ENCODE measurements around the gene RCOR2. TPM values are rescaled to one million over a fixed set of nuclear protein-coding genes. Genes with fewer than 3 reads are reported as not detected.

The RCOR2 gene
- total RNA-seq, 4 donors from 2014 or later: 0.16 to 0.74 (median 0.58) TPM; not detected in 1

DNA sequence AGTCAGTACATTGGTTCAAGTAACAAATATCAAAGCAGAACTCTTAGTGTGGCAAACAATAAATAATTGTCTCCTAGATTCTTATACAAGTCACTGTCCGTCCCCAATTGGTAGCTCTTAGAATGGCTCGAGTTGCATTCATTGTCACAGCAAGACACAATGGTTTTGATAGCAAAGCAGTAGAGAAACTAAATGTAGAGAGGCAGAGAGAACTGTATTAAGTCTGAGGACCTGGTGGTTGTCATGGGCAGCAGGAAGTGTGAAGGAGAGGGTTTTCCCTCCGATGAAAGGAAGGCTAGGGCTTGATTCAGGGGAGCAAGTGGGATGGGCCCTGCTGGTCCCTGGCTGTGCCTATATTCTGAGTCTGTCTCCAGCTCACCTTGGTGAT lies 36.6 kb downstream of the RCOR2 start:
- Histone ChIP-seq H3K36me3 (peaks cover 0 to 3% of the 10 kb centered on the region in 2 donors), H3K4me1 (peaks cover 2 to 76% (median 13%) of the 10 kb centered on the region in 3 donors), H3K27me3 (no peaks in the 10 kb centered on the region), H3K9me3 (no peaks in the 10 kb centered on the region), H3K27ac (no peak overlapping the region), H3K4me3 (no peak overlapping the region)
- ATAC-seq: no peak
- no peak for TF ChIP-seq POLR2A (IDR thresholded peaks at IDR 0.05)
- TF ChIP-seq EP300 (IDR thresholded peaks at IDR 0.05): no peak
- no peak for TF ChIP-seq POLR2AphosphoS5 (IDR thresholded peaks at IDR 0.05)
- TF ChIP-seq, protein P1, sequence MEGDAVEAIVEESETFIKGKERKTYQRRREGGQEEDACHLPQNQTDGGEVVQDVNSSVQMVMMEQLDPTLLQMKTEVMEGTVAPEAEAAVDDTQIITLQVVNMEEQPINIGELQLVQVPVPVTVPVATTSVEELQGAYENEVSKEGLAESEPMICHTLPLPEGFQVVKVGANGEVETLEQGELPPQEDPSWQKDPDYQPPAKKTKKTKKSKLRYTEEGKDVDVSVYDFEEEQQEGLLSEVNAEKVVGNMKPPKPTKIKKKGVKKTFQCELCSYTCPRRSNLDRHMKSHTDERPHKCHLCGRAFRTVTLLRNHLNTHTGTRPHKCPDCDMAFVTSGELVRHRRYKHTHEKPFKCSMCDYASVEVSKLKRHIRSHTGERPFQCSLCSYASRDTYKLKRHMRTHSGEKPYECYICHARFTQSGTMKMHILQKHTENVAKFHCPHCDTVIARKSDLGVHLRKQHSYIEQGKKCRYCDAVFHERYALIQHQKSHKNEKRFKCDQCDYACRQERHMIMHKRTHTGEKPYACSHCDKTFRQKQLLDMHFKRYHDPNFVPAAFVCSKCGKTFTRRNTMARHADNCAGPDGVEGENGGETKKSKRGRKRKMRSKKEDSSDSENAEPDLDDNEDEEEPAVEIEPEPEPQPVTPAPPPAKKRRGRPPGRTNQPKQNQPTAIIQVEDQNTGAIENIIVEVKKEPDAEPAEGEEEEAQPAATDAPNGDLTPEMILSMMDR (IDR thresholded peaks at IDR 0.05): no peak
- WGBS, 2 donors (ENCODE audit: low coverage in 1 of 2): 22 to 23% methylated on average over 3 of the region's 3 CpGs

DNA sequence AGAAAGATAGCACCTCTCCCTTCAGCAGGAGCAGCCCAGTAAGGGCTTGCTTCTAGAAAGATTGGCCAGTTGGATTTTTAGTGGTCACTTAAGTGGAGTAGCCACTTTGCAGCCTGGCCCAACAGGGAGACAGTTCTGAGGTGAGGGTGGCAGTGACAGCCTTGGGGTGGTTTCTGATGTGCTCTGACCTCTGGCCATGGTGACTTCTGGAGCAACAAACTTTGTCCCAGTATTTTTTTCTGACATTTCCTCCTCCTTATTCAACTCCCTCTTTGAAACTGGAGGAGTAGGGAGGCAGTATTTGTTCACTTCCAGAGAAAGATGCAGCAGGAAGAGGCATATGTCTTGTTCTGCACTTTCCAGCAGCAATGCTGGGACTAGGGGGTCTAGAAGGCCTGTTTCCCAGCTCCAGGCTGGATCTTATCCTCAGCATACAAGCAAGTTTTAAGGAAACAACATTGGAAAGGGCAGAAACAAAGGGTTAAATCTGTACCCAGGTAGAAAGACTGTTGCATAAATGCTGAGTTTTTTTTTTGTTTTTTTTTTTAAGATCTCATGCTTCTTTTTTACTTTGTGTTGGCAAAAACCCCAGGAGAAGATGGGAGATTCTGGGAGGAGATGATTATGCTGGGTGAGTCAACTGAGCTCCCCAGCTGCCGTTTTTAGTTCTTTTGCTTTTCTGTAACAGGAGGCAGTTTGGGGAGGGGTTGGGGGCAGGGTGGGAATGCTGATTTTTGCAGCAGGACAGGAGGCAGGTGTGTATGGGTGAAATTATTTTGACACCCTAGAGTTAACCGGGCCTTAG lies 37.2 kb downstream of the RCOR2 start:
- no peak for ATAC-seq
- Histone ChIP-seq H3K4me3 (no peak overlapping the region), H3K27ac (no peak overlapping the region), H3K9me3 (no peaks in the 10 kb centered on the region), H3K27me3 (no peaks in the 10 kb centered on the region), H3K36me3 (peaks cover 0 to 3% of the 10 kb centered on the region in 2 donors), H3K4me1 (peaks cover 2 to 82% (median 13%) of the 10 kb centered on the region in 3 donors)
- TF ChIP-seq POLR2A (IDR thresholded peaks at IDR 0.05) (no peak), EP300 (IDR thresholded peaks at IDR 0.05) (no peak), POLR2AphosphoS5 (IDR thresholded peaks at IDR 0.05) (no peak)
- TF ChIP-seq, protein P1 (IDR thresholded peaks at IDR 0.05): no peak
- WGBS, 2 donors (ENCODE audit: low coverage in 1 of 2): 10 to 20% methylated on average over 2 of the region's 2 CpGs

GRCh38 chr11:63877658-63878241 lies 39.2 kb downstream of the RCOR2 start:
- no peak overlapping the region for H3K4me3 ChIP-seq
- TF ChIP-seq, protein P1 (IDR thresholded peaks at IDR 0.05): no peak
- TF ChIP-seq POLR2A (IDR thresholded peaks at IDR 0.05): no peak
- TF ChIP-seq POLR2AphosphoS5 (IDR thresholded peaks at IDR 0.05): no peak
- no peak for TF ChIP-seq EP300 (IDR thresholded peaks at IDR 0.05)
- peaks cover 0 to 3% of the 10 kb centered on the region in 2 donors for H3K36me3 ChIP-seq
- H3K27me3 ChIP-seq: no peaks in the 10 kb centered on the region
- H3K9me3 ChIP-seq: no peaks in the 10 kb centered on the region
- H3K4me1 ChIP-seq: peaks cover 4 to 88% (median 33%) of the 10 kb centered on the region in 3 donors
- WGBS, 2 donors (ENCODE audit: low coverage in 1 of 2): 83 to 97% methylated on average over 4 to 5 of the region's 6 CpGs
- no peak for ATAC-seq
- no peak overlapping the region for H3K27ac ChIP-seq

GRCh38 chr11:63876616-63877015 lies 40.3 kb downstream of the RCOR2 start:
- Histone ChIP-seq H3K36me3 (peaks cover 0 to 3% of the 10 kb centered on the region in 2 donors), H3K9me3 (no peaks in the 10 kb centered on the region), H3K4me3 (no peak overlapping the region), H3K4me1 (peaks cover 4 to 92% (median 44%) of the 10 kb centered on the region in 3 donors), H3K27ac (no peak overlapping the region), H3K27me3 (no peaks in the 10 kb centered on the region)
- TF ChIP-seq POLR2A (IDR thresholded peaks at IDR 0.05) (no peak), POLR2AphosphoS5 (IDR thresholded peaks at IDR 0.05) (no peak), EP300 (IDR thresholded peaks at IDR 0.05) (no peak)
- TF ChIP-seq, protein P1 (IDR thresholded peaks at IDR 0.05): no peak
- ATAC-seq: no peak
- WGBS, 2 donors (ENCODE audit: low coverage in 1 of 2): 77 to 85% methylated on average over 4 to 5 of the region's 6 CpGs

Measured in gastroesophageal sphincter (tissue), 4 donors.